Measurements from ENCODE around the gene CLEC16A. TPM values are rescaled to one million over a fixed set of nuclear protein-coding genes. Genes with fewer than 3 reads are reported as not detected.

CLEC16A gene
- polyA plus RNA-seq, 3 donors = 3.4 to 12.0 (median 5.8) TPM

DNA sequence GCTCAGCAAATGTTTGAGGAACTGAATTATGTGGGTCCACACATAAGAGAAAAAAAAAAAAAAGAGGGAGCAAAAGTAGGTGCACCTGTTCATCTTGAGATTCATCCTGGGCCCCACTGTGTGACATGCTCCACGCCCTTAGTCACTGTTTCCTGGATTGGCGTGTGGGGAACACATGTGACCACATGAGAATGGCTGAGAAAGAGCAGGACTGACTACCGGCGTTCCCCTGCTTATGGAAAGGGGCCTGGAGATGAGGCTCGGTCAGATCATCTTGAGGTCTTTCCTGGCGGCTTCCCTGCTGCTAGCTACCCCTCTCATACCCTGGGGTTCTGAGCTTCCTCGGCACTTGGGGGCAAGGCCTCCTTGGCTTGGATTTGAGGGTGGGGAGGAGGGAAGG is 6.0 kb upstream of the CLEC16A start:
- H3K27ac Mint-ChIP-seq = peak overlapping the region in 4 of 7 donors; percentile 57 to 80 (median 68)
- peak overlapping the region; percentile 48 for H3K4me2 ChIP-seq (replicated peaks; ENCODE audit: extremely low read depth, low read length, poor library complexity, severe bottlenecking)
- peak overlapping the region in 1 of 3 experiments; percentile 27 for H3K4me3 ChIP-seq (replicated peaks in 1 of 3; ENCODE audit: low read depth in 2 of 3, low read length in 3 of 3)
- H3K27me3 Mint-ChIP-seq (ENCODE audit: low read depth in 3 of 3) = peaks cover 2 to 7% (median 4%) of the 10 kb centered on the region in 3 donors
- H3K4me3 Mint-ChIP-seq = peak overlapping the region; percentile 39 to 51
- intact Hi-C loops (cut with micrococcal nuclease) = loop anchor here in 1 of 2 donors (5.0 kb wide), 1 partner anchor 196 kb away; the partner anchor contains the start of gene NUBP1
- DNase-seq = peak; percentile 20 to 72 (median 30)
- 0% methylated on average over 4 of the region's 7 CpGs for WGBS (ENCODE audit: insufficient coverage)
- H3K4me1 ChIP-seq (ENCODE audit: control insufficient read depth in 1 of 2, insufficient read depth in 2 of 2, low read length in 2 of 2) = peaks cover 61 to 74% of the 10 kb centered on the region in 2 donors
- peaks cover 71% of the 10 kb centered on the region for H3K4me1 Mint-ChIP-seq
- peaks cover 89% of the 10 kb centered on the region for H4K20me1 ChIP-seq (ENCODE audit: insufficient read depth, low read length)
- no peak overlapping the region for H2AFZ ChIP-seq (ENCODE audit: insufficient read depth, low read depth, low read length, poor library complexity, severe bottlenecking)
- peaks cover 0 to 2% (median 0%) of the 10 kb centered on the region in 7 donors for H3K9me3 Mint-ChIP-seq
- H3K27me3 ChIP-seq (ENCODE audit: control insufficient read depth in 2 of 2, insufficient read depth in 2 of 2, low read length in 2 of 2) = no peaks in the 10 kb centered on the region
- H3K9ac ChIP-seq (ENCODE audit: insufficient read depth, low read length, poor library complexity, severe bottlenecking) = no peak overlapping the region
- TF ChIP-seq, protein P1, sequence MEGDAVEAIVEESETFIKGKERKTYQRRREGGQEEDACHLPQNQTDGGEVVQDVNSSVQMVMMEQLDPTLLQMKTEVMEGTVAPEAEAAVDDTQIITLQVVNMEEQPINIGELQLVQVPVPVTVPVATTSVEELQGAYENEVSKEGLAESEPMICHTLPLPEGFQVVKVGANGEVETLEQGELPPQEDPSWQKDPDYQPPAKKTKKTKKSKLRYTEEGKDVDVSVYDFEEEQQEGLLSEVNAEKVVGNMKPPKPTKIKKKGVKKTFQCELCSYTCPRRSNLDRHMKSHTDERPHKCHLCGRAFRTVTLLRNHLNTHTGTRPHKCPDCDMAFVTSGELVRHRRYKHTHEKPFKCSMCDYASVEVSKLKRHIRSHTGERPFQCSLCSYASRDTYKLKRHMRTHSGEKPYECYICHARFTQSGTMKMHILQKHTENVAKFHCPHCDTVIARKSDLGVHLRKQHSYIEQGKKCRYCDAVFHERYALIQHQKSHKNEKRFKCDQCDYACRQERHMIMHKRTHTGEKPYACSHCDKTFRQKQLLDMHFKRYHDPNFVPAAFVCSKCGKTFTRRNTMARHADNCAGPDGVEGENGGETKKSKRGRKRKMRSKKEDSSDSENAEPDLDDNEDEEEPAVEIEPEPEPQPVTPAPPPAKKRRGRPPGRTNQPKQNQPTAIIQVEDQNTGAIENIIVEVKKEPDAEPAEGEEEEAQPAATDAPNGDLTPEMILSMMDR (IDR thresholded peaks at IDR 0.05) = no peak
- H3K27ac ChIP-seq (ENCODE audit: low read depth in 1 of 2, low read length in 2 of 2) = peak overlapping the region; percentile 18 to 22
- peaks cover 0 to 10% of the 10 kb centered on the region in 2 donors for H3K36me3 ChIP-seq (replicated peaks in 1 of 2; ENCODE audit: control insufficient read depth in 1 of 2, insufficient read depth in 2 of 2, low read length in 2 of 2)
- H3K9me3 ChIP-seq (replicated peaks in 1 of 2; ENCODE audit: control insufficient read depth in 1 of 2, insufficient read depth in 1 of 2, low read length in 2 of 2) = no peaks in the 10 kb centered on the region
- peaks cover 38% of the 10 kb centered on the region for H3K79me2 ChIP-seq (ENCODE audit: insufficient read depth, low read length)
- H3K36me3 Mint-ChIP-seq = peaks cover 8 to 20% of the 10 kb centered on the region in 2 donors

DNA sequence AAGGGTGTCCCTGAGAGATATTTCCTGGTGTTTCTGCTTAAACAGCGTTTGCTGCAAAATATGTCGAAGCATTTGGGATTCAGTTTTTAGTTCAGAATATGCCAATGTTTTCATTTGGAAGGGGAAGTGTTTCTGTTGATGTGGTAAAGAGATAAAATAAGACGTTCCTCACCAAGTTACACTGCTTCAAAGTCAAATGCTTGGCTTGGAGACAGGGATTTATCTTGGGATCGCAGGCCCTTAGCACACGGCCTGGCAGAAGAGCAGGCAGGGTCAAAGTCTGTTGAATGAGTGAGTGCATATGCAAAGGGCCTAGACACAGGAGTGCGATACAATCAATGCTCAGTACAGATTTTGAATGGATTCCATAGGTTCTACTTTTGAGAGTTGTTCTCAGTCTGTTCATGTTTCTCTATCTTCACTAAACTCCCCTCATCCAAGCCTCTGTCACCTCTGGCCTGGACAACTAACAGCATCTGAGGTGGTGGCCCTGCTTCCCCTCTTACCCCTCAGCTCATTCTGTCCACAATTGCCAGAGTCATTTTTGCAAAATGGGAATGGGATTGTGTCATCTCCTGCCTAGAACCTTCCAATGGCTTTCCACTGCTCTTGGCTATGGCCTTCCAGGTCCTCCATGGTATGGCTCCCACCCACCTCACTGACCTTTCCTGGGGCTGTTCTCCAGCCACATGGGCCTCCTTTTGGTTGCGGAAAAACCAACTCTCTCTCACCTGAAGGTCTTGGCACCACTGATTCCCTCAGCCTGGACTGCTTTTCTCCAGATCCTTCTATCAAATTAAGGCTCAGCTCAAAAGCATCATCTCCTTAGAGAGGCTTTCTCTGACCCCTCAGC is 5.3 kb upstream of the CLEC16A start:
- Mint-ChIP-seq H3K4me1 (peaks cover 74% of the 10 kb centered on the region), H3K9me3 (peaks cover 0 to 2% (median 0%) of the 10 kb centered on the region in 7 donors), H3K27me3 (ENCODE audit: low read depth in 3 of 3) (peaks cover 2 to 7% (median 4%) of the 10 kb centered on the region in 3 donors), H3K36me3 (peaks cover 8 to 20% of the 10 kb centered on the region in 2 donors), H3K4me3 (peak overlapping the region; percentile 39 to 51), H3K27ac (peak overlapping the region in 6 of 7 donors; percentile 52 to 82 (median 66))
- H3K27ac ChIP-seq (ENCODE audit: low read depth in 1 of 2, low read length in 2 of 2) = peak overlapping the region; percentile 18 to 22
- DNase-seq = no peak
- 50% methylated on average over 2 of the region's 7 CpGs for WGBS (ENCODE audit: insufficient coverage)
- H3K4me2 ChIP-seq (replicated peaks; ENCODE audit: extremely low read depth, low read length, poor library complexity, severe bottlenecking) = peak overlapping the region; percentile 48
- H3K36me3 ChIP-seq (replicated peaks in 1 of 2; ENCODE audit: control insufficient read depth in 1 of 2, insufficient read depth in 2 of 2, low read length in 2 of 2) = peaks cover 0 to 10% of the 10 kb centered on the region in 2 donors
- TF ChIP-seq, protein P1 (IDR thresholded peaks at IDR 0.05) = no peak
- no peak overlapping the region for H2AFZ ChIP-seq (ENCODE audit: insufficient read depth, low read depth, low read length, poor library complexity, severe bottlenecking)
- peaks cover 38% of the 10 kb centered on the region for H3K79me2 ChIP-seq (ENCODE audit: insufficient read depth, low read length)
- peaks cover 85% of the 10 kb centered on the region for H4K20me1 ChIP-seq (ENCODE audit: insufficient read depth, low read length)
- intact Hi-C loops (cut with micrococcal nuclease) = loop anchor here in 1 of 2 donors (5.0 kb wide), 1 partner anchor 197 kb away; the partner anchor contains the start of gene NUBP1
- H3K9ac ChIP-seq (ENCODE audit: insufficient read depth, low read length, poor library complexity, severe bottlenecking) = no peak overlapping the region
- H3K9me3 ChIP-seq (replicated peaks in 1 of 2; ENCODE audit: control insufficient read depth in 1 of 2, insufficient read depth in 1 of 2, low read length in 2 of 2) = no peaks in the 10 kb centered on the region
- H3K27me3 ChIP-seq (ENCODE audit: control insufficient read depth in 2 of 2, insufficient read depth in 2 of 2, low read length in 2 of 2) = no peaks in the 10 kb centered on the region
- peaks cover 64 to 81% of the 10 kb centered on the region in 2 donors for H3K4me1 ChIP-seq (ENCODE audit: control insufficient read depth in 1 of 2, insufficient read depth in 2 of 2, low read length in 2 of 2)
- peak overlapping the region in 1 of 3 experiments; percentile 27 for H3K4me3 ChIP-seq (replicated peaks in 1 of 3; ENCODE audit: low read depth in 2 of 3, low read length in 3 of 3)

Data from CD14-positive monocyte (primary cell).